ENCODE data around the gene ADGRL3. TPM values are rescaled to one million over a fixed set of nuclear protein-coding genes. Genes with fewer than 3 reads are reported as not detected.

The ADGRL3 gene
- total and polyA plus RNA-seq, 3 donors from 2014 or later, result 11.6 to 21.6 (median 12.8) TPM

DNA sequence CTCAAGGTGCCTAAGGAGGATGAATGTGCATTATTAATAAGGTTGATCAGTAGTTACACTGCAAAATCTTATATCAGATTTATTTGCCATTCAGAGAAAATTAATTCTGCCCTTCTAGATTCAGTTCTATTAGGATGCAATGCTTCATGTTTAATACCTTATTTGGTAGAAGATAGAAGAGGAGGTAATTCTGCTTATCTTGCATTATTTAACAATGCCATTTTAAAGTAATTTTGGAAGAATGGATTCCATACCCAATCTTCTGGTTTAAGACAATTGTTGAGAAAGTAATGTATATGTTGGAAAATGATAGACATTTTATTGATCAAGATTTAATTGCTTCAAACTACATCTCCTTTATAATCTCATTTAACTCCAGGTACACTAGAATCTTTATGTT, 360.9 kb downstream of the ADGRL3 start:
- no peak for DNase-seq
- Histone ChIP-seq H3K9me3 (no peaks in the 10 kb centered on the region), H3K4me3 (no peak overlapping the region), H3K27me3 (no peaks in the 10 kb centered on the region), H3K36me3 (ENCODE audit: low read depth, missing control alignments) (no peaks in the 10 kb centered on the region), H3K27ac (no peak overlapping the region), H3K4me1 (no peaks in the 10 kb centered on the region)
- TF ChIP-seq, protein P1, sequence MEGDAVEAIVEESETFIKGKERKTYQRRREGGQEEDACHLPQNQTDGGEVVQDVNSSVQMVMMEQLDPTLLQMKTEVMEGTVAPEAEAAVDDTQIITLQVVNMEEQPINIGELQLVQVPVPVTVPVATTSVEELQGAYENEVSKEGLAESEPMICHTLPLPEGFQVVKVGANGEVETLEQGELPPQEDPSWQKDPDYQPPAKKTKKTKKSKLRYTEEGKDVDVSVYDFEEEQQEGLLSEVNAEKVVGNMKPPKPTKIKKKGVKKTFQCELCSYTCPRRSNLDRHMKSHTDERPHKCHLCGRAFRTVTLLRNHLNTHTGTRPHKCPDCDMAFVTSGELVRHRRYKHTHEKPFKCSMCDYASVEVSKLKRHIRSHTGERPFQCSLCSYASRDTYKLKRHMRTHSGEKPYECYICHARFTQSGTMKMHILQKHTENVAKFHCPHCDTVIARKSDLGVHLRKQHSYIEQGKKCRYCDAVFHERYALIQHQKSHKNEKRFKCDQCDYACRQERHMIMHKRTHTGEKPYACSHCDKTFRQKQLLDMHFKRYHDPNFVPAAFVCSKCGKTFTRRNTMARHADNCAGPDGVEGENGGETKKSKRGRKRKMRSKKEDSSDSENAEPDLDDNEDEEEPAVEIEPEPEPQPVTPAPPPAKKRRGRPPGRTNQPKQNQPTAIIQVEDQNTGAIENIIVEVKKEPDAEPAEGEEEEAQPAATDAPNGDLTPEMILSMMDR (IDR thresholded peaks at IDR 0.05), result no peak
- intact Hi-C loops (cut with DNase I; ENCODE audit: low total_unique reads), result no loop called here

DNA sequence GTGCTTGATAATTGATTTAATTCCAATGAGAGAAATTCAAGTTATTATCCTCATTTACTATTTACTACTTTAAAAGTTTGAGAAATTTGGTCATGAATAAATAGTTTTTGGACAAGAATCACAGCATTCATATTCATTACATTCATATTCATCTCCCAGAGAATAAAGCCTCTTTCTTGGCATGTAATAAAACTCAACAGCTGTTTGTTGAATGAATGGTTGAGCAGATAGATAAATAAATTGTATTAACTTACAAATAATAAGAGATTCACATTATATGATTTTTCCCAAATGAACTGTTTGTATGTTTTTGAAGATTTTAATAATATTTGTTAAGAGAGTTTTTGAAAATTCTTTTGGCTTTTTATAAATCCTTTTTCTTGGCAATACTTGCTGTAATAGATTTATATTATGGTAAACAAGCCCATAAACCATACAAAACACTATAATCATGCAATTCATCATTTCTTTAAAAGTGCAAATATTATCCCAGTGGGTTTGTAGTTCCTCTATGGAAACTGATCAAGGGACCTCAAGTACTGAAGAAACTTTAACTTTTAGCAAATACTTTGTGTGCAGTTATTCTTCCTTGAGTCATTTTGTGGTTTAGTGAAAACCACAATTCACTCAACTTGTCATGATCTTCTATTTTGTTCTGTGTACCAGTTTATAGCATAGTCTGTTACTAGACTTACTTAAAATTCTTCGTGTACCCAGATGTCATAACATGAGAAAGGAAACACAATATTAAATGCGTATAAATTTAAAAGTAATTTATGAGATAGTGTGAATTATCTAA, 371.8 kb downstream of the ADGRL3 start:
- Histone ChIP-seq H3K27ac (no peak overlapping the region), H3K27me3 (no peaks in the 10 kb centered on the region), H3K36me3 (ENCODE audit: low read depth, missing control alignments) (no peaks in the 10 kb centered on the region), H3K4me1 (no peaks in the 10 kb centered on the region), H3K4me3 (no peak overlapping the region), H3K9me3 (no peaks in the 10 kb centered on the region)
- intact Hi-C loops (cut with DNase I; ENCODE audit: low total_unique reads), result no loop called here
- no peak for DNase-seq
- TF ChIP-seq POLR2A (IDR thresholded peaks at IDR 0.05), result no peak
- TF ChIP-seq, protein P1 (IDR thresholded peaks at IDR 0.05), result no peak
- WGBS, 2 donors, result 78 to 83% methylated on average over 2 of the region's 2 CpGs

DNA sequence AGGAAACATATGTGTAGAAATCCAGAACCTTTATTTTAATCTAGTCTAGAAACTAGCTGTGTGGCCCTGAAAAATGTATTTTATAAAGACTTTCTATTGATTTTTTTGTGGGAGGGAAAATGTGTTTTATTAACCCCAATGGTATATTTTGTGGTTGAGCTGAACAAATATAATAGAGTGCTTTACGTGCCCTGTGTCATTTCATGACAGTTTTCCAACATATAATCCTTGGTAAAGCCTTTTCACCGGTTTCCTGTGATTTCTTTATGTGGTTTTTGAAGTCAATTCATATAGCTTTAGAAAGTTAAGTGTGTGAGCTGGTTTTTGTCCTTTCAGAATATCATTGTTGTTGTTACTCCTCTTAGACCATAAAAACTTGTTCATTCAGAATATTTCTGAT, 375.7 kb downstream of the ADGRL3 start:
- Histone ChIP-seq H3K27me3 (no peaks in the 10 kb centered on the region), H3K36me3 (ENCODE audit: low read depth, missing control alignments) (no peaks in the 10 kb centered on the region), H3K4me1 (no peaks in the 10 kb centered on the region), H3K4me3 (no peak overlapping the region), H3K27ac (no peak overlapping the region), H3K9me3 (no peaks in the 10 kb centered on the region)
- 90 to 97% methylated on average over 2 of the region's 2 CpGs for WGBS, 2 donors
- intact Hi-C loops (cut with DNase I; ENCODE audit: low total_unique reads), result no loop called here
- TF ChIP-seq, protein P1 (IDR thresholded peaks at IDR 0.05), result no peak
- TF ChIP-seq POLR2A (IDR thresholded peaks at IDR 0.05), result no peak
- DNase-seq, result no peak

DNA sequence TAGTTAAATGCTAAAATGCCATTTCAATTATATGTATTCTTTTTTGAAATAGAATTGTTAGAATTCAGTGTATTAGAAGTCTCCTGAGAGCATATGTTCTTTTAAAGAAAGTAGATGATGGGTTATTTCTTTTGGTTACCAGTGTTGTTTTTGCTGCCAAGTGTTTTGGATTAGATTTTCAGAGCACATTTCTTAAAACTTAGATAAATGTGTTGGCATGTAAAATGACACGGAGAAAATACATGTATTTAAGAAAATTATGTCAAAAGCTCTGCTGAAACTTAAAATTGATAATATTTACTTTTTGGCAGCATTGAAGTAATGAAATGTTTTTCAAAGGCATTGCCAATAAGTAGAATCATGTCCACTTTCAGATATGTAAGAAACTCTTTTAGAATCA, 379.7 kb downstream of the ADGRL3 start:
- H3K4me1 ChIP-seq, result no peaks in the 10 kb centered on the region
- WGBS, 2 donors, result 45 to 50% methylated on average over 1 of the region's 1 CpG
- no peaks in the 10 kb centered on the region for H3K36me3 ChIP-seq (ENCODE audit: low read depth, missing control alignments)
- intact Hi-C loops (cut with DNase I; ENCODE audit: low total_unique reads), result no loop called here
- no peak overlapping the region for H3K4me3 ChIP-seq
- H3K27me3 ChIP-seq, result no peaks in the 10 kb centered on the region
- H3K9me3 ChIP-seq, result no peaks in the 10 kb centered on the region
- TF ChIP-seq, protein P1 (IDR thresholded peaks at IDR 0.05), result no peak
- no peak for TF ChIP-seq POLR2A (IDR thresholded peaks at IDR 0.05)
- H3K27ac ChIP-seq, result no peak overlapping the region
- DNase-seq, result no peak
